EL (cell line): Measurements from ENCODE around the gene PHGDH.
A peak's percentile ranks its signal among the peaks of the same experiment; 100 is the strongest.
"Not testable (repeated sequence)": the region's sequence is repeated elsewhere in the genome, so short reads cannot be mapped to it uniquely, and the experiment has no call there.

ENCODE experiments used
- DNase-seq: peaks from one replicate; pipeline ENCODE4 v3.0.0-alpha.2; 2016

Gene PHGDH

DNA sequence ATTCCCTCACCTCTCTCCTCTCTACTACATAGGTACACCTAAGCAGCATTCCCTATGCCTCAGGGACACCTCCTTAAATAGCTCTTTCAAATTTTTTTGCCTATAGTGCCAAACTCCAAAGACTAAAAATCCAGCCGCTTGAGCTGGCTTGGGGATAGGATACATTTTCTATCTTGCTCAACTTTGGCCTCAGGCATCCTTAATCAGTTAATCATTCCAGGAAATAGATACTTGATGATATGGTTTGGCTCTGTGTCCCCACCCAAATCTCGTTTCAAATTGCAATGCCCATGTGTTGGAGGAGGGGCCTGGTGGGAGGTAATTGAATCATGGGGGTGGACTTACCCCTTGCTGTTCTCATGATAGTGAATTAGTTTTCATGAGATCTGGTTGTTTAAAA lies 11.4 kb upstream of the PHGDH start:
- DNase-seq = no peak

DNA sequence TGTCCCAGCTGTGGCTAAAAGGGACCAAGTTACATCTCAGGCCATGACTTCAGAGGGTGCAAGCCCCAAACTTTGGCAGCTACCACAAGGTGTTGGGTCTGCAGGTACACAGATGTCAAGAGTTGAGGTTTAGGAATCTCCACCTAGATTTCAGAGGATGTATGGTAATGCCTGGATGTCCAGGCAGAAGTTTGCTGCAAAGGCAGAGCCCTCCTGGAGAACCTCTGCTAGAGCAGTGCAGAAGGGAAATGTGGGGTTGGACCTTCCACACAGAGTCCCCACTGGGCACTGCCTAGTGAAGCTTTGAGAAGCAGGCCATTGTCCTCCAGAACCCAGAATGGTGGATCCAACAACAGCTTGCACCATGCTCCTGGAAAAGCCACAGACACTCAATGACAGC lies 10.1 kb upstream of the PHGDH start:
- DNase-seq = no peak

DNA sequence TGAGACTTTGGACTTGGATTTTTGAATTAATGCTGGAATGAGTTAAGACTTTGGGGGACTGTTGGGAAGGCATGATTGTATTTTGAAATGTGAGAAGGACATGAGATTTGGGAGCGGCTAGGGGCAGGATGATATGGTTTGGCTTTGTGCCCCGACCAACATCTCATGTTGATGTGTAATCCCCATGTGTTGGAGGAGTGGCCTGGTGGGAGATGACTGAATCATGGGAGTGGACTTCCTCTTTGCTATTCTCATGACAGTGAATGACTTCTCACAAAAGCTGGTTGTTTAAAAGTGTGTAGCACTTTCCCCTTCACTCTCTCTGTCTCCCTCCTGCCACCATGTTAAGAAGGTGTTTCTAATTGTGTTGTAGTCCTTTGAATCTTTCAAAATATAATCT lies 9.3 kb upstream of the PHGDH start:
- peak; percentile 85 for DNase-seq

DNA sequence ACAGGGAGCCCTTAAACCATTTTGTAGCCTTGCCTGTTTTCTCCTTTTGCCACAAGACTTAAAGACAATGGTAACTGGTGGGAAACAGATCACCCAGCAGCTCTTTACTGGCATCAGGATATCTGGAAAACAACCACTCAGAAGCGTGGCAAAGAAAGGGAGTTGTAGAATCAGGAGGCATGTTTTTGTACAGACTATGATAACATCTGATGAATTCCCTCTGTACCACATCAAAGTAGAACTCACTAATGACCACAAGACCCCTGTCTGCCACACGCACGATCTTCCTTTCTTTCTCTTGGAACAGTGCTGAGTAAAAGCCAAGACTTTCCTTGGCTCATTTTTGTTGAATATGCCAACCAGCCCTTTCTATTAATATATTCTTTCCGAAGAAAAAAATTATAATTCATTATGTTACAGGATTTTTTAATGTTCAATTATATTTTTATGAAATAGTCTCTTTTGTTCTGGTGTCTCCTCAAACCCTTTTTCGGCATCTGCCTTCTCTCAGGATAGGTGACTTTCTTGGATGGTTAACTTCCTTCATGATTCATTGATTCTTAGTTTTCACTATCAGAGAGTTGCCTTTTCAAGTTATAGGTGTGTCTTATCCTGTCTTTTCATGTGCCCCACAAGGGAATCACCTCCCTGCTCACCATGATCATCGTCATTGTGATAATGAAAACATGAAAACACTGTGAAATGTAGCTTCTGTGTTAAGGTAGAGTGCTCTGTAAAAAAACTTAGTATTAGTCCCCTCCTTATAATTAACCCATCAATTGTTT lies 7.9 kb upstream of the PHGDH start:
- DNase-seq = no peak

DNA sequence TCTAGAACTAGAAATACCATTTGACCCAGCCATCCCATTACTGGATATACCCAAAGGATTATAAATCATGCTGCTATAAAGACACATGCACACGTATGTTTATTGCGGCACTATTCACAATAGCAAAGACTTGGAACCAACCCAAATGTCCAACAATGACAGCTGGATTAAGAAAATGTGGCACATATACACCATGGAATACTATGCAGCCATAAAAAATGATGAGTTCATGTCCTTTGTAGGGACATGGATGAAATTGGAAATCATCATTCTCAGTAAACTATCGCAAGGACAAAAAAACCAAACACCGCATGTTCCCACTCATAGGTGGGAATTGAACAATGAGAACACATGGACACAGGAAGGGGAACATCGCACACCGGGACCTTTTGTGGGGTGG lies 5.1 kb upstream of the PHGDH start:
- not testable (repeated sequence) for DNase-seq

DNA sequence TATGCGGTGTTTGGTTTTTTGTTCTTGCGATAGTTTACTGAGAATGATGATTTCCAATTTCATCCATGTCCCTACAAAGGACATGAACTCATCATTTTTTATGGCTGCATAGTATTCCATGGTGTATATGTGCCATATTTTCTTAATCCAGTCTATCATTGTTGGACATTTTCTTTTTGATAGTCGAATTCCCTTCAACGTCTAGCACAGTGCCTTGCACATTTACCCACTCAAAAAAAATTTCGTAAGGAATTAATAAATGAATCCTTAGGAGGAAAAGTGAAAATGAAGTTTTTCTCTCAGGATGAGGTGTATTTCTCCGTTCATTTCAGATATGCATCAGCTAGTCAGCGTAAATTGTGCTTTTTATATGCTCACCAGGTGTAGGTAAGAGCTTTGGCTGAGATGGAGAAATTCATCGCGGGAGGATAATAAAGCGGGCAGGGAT lies 354 bp upstream of the PHGDH start:
- not testable (repeated sequence) for DNase-seq

DNA sequence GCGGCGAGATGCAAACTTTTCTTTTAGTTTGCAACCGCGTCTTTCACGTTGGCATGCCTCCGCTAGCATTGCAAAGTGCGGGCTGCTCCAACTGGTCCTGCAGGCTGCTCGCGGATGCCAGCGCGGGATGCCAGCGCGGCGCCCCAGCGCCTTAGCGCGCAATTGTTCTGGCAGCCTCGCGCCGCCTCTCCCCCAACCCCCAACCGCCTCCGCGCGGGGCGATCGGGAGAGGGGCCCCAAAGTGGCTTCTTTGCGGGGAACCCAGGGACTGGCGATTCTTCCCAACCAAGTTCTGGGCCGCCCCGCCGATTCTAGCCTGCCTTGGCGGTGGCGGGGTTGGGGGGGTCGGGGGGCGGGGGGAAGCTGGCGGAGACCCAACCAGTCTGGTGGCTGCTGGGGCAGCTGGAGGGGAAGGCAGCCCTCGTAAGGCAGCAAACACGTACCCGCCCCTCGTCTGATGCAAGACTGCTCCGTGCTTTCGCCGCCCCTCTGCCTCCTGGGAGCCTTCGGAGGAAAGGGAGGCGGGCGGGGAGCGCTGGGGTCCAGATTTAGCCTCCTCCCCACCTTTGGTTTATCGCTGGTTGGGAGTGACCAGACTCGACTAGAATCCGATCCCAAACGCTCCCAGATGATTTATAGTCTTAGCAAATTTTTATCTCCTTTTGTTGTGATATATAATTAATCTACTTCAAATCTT lies 756 bp downstream of the PHGDH start:
- peak; percentile 95 for DNase-seq

DNA sequence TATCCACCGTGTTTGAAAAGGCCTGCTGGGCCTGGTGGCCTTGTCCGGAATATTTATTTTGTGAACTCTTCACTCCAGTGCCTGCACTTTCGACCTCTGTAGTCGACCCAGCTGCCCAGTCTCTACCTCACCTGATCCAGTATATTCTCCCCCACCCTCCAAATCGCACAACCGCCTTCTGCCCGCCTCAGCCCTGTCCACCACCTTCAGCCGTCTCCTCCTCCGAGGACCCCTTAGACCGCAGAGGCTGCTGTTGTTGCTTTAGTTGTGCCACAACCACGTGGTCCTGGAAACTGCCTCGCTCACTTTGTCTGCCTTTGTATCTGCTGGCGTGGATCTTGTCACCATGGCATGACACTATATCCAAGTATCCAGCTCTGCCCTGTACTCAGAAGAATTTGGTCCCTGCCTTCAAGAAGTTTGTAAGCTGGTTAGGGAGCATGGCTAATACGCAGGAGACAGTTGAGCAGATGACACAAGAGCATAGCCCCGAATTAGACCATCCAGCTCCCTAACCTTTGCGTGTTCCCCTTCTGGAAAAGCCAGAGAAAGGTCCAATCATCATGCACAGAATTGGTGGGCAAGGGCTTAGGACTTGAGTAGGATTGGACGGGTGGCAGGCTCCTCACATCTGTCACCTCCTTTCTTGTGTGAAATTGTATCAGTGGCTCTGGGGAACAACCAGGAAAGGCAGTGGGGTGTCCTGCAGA lies 1.5 kb downstream of the PHGDH start:
- peak; percentile 52 for DNase-seq

DNA sequence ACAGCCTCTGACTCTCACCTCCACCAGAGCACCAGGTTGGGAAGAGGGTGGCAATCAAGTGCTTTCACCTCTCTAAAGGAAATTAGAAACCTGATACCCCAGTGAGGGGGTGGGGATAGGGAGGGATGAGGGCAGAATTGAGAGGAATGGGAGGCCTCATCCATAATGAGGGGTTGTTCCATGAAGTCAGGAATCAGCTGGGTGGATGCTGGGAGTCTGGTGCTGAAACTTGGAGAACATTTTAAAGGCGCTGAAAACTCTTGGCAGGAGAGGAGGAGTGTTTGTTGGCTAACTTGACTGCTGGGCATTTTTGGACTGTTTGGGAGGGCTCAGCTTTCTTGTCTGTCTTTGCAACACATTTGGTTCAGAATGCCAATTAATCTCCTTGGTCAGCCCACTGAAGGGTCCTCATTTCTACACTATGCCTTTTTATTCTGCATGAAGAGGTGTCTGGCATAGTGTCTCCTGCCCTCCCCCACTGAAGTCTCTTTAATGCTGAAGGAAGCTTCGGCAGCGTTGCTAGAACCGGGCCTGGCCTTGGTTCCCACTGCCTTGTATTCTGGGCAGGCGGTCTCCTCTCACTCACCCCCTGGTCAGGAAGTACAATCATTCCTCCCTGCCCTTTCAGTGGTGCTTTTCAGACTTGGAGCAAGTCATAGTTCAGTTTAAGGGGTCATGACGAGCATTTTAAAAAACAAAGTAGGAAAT lies 2.2 kb downstream of the PHGDH start:
- DNase-seq = peak; percentile 12

DNA sequence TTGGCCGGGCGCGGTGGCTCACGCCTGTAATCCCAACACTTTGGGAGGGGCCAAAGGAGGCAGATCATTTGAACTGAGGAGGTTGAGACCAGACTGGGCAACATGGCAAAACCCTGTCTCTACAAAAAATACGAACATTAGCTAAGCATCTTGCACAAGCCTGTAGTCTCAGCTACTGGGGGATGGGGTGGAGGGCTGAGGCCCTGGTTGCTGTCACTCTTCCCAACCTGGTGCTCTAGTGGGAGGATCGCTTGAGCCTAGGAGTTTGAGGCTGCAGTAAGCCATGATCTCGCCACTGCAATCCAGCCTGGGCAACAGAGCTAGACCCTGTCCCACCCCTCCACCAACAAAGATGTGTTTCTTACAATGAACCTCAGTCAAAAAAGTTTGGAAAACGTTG lies 2.8 kb downstream of the PHGDH start:
- no peak for DNase-seq

DNA sequence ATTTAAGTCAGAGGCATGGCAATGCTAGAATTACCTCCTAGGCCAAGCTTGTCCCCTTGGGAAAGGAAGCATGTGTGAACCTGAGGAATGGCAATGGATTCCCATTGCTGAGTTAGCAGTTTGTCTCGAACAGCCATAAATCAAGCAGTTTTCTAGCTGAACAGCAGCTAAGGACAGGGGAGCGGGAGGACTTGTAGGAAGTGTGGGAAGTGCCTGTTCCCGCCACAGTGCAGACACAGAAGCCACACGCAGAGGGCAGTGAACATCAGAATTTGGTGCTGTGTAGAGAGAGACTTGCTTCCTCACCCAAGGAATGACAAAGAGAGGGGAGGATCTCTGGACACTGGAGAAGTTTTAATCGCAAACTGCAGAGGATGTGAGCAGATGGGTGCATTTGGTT lies 3.8 kb downstream of the PHGDH start:
- peak; percentile 38 for DNase-seq

DNA sequence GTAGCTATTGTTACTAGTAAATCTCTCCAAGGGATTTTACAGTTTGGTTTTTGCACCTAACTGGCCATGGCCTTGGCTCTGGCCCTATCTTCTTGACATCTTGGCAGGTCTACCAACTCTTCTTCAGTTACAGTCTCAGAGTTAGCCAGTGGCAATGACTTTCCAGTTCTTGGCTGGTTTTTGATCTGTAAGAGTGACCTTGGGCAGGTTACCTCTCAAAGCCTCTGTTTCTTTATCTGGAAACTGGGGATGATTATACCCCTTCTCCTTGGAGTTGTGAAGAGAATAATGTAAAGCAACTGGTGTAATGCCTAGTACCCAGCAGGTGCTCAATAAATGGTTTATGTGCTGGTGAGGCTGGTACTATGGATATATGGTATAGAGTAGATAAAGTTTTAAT lies 6.7 kb downstream of the PHGDH start:
- DNase-seq = no peak

DNA sequence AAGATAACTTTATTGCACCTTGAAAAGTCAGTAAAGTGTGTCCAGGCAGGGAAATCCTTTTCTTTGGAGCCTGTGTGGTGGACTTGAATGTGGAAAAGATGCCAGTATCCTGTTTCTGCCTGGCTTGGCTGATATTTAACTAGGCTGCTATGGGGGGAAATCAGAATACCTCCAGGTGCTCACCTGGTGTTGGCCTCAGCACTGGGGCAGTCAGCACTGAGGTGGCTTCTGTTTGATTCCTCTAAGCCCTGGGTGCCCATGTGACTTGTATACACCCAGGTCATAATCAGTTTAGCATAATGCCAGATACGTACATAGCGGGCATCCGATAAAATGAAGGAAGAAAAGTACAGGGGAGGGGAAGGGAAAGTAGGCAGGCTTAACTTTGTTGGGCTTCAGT lies 7.2 kb downstream of the PHGDH start:
- DNase-seq = no peak

DNA sequence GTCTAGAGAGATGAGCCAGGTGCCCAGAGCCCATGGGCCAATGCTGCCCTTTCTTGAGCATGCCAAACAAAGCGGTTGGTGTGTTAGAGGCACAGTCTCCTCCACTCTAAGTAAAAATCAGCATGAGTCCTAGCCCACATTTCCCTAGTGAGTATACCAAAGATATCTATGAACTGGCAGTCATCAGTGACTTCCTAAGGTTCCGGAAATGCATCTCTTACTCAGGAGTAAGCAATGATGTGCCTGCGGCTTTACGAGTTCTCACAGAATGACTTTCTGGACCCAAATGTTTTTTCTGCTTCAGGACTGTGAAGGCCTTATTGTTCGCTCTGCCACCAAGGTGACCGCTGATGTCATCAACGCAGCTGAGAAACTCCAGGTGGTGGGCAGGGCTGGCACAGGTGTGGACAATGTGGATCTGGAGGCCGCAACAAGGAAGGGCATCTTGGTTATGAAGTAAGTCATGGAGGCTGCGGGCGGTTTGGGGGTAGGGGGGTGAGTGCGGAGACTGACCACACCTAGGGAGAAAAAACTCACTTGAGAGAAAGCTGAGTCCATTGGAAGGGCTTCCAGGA lies 9.2 kb downstream of the PHGDH start:
- no peak for DNase-seq

DNA sequence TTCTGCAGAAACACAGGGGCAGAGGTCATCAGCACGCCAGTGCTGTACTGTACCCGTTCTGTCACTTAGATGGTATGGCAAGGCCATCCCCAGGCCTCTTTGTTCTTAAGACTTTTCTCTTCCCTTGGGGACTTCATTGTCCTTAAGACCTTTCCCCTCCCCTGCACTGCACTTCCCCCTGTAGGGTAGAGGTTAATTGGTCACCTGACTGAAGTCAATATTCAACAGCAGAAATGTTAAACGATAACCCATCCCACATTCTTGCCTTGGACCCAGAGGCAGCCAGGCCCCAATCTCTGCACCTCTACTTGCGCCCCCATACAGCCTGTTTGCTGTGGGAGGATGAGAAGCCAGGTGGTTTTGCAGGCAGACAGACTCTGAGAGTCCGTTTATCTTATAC lies 10.2 kb downstream of the PHGDH start:
- no peak for DNase-seq

DNA sequence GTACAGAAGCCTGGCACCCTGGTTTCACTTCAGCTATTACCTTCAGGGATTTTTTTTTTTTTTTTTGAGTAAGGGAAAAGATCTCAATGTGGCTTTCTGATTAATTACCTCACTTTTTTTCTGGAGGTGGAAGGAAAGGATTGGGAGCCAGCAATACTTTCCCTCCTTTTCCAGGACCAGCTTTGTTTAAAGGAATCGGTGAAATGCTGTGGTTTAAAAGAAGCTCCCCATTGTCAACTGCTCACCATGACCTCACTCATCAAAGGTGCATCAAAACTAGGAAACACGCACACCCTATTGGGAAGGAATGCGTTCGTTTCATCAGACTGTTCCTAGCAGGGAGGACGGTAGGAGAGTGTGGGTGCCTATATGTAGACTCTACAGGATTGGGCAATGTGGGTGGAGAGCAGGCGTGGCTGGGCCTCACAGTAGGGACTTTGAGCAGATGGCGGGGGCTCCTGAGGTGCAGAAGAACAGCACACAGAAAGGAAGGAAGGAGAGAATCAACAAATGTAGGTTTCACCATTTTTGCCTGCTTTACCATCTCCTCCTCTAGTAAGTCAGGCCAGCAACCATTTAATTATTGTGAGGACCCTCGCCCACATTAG lies 13.0 kb downstream of the PHGDH start:
- no peak for DNase-seq

DNA sequence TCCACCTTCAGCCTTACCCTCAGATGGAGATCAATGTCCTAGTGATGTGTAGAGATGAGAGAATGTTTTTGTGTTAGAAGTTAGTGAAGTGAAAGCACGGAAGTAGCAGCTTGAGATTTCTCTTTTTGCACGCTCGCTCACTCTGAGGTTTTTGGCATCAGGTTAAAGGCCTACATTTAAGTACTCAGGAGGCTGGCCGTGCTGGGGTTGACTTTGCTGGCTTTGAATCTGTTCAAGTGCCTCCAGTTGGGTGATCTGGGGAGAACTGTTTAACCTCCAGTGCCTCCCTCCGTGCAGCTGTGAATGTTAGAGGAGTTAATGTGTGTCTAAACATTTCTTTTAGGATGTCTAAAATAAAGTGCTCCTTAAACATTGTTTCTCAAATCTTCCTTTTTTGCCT lies 13.9 kb downstream of the PHGDH start:
- DNase-seq = no peak

DNA sequence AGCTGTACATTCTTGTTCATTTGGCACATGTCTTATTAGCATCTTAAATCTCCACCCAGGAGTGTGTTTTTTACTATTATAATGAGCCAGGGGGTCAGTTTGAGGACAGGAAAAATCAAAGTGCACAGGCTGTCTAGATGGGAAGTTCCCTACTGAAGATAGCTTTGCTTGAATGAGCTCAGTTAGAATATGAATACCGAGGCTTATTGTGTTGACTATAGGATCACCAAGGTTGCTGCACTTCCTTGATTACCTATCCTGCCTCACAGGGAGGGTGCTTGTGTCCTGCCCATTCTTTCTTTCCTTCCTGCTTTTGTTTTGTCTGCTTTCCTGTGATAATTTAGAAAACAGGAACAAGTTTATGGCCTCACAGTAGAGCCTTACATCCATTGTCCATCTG lies 16.3 kb downstream of the PHGDH start:
- no peak for DNase-seq

DNA sequence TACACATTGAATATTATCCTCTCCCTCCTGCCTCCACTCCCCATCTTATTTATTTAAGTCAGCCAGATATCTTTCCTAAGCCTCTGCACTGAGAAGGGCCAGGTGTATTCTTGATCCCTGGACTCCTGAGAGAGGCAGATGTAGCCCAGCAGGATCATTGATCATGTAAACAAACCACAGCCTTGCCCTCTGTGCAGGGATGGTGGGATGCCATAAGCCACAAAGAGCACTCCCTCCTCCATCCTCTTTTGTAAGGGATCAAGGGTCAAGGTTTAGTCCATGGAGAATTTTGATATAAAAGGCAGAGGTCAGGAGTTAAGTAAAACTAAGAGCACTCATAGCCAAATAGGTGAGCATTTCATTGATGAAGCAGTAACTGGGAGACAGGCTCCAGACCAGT lies 17.3 kb downstream of the PHGDH start:
- DNase-seq = no peak

DNA sequence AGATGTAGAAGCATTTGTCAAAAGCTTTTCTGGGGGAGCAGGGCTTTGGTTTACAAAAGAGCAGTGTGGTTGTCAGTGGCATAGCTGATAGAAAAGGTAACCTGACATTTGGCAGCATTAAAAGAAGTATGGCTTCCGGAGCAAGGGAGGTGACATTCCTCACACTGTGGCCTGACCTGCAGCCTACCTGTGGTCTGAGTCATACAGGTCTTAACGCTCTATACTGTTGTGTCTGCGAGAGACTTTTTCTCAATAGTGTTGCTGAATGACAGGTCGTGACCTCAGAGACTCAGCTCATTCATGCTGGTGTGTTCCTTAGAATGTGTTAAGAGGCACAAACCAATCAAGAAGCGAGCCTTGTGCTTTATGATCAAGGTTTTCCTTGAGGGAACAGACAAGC lies 19.3 kb downstream of the PHGDH start:
- DNase-seq = no peak

DNA sequence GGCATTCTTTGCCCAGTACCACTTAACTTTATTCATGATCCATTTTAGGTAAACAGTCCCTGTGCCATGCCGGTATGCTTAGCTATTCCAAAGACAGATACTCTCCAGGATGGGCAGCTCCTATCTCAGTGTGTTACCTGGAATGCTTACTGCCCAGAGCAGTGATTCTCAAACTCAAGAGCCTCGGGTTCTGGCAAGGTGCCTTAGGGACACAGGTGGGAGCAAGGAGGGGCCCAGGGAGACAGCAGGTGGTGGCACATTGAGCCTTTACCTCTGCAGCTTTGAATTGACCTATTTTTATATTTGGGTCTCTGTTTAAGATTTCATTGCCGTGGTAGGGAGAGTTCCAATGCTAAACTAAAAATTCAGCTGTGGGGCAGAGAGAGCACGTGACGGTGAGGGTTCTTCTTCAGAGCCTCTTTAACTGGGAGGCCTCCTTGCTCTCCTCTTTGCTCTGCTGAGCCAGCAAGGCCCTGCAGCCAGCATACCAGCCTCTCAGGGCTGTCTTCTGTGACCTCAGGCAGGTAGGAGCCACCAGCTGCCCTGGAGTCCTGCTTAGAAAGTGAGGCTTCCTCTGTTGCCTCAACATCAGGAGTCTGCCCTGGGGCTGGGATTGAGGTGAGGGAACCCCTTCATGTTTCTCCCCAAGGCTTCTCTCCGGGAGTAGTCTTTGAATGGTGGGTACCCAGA lies 20.2 kb downstream of the PHGDH start:
- DNase-seq = no peak
